HFFc6 (cell line): Measurements from ENCODE around the gene ZNF91. TPM values are rescaled to one million over a fixed set of nuclear protein-coding genes. Genes with fewer than 3 reads are reported as not detected.

ENCODE experiments used
- DNase-seq: peaks from one replicate; pipeline ENCODE4 v3.0.0-alpha.2; 2018
- H3K27ac Mint-ChIP-seq: 2 replicates; pipeline ENCODE4 v1.8.0; 2020; ENCODE audit warnings: mild to moderate bottlenecking, mixed read lengths
- H3K27me3 Mint-ChIP-seq: 2 replicates; pipeline ENCODE4 v1.8.0; 2021; ENCODE audit warnings: mild to moderate bottlenecking, moderate library complexity, mixed read lengths; ENCODE audit not compliant: insufficient read depth
- H3K36me3 Mint-ChIP-seq: 2 replicates; pipeline ENCODE4 v1.8.0; 2021; ENCODE audit warnings: low read depth, mixed read lengths
- H3K4me1 Mint-ChIP-seq: 2 replicates; pipeline ENCODE4 v1.8.0; 2020; ENCODE audit warnings: low read depth, mixed read lengths
- H3K4me3 Mint-ChIP-seq: 2 replicates; pipeline ENCODE4 v1.8.0; 2020; ENCODE audit warnings: mild to moderate bottlenecking, moderate library complexity, mixed read lengths
- H3K9me3 Mint-ChIP-seq: 2 replicates; pipeline ENCODE4 v1.8.0; 2020; ENCODE audit warnings: mild to moderate bottlenecking, mixed read lengths
- CTCF ChIP-seq: fragments of 200-600 bp; sonication (generic); IDR thresholded peaks from 2 replicates; pipeline ENCODE4 v1.5.0; 2021; ENCODE audit warnings: antibody characterized with exemption, mild to moderate bottlenecking
- total RNA-seq, 6 experiments: library from RNA; stranded (reverse); fragmentation: NEBNext Ultra II Directional; extraction: Animal tissue kit (Norgen Biotek cat#: 25700); gene quantifications; 2 replicates in 1 of 6; 3 replicates in 5 of 6; pipeline ENCODE4 v1.2.3, GENCODE V29; 2021

ZNF91 gene
- total RNA-seq, 6 experiments from 2014 or later: 19.5 to 27.4 (median 22.1) TPM

- Mint-ChIP-seq H3K9me3 (peaks cover 8% of the 10 kb centered on the region), H3K4me1 (no peaks in the 10 kb centered on the region), H3K36me3 (no peaks in the 10 kb centered on the region), H3K27me3 (peaks cover 2% of the 10 kb centered on the region), H3K4me3 (no peak overlapping the region), H3K27ac (no peak overlapping the region)
- TF ChIP-seq CTCF: no peak
- no peak for DNase-seq
Observed at GRCh38 chr19:23318143-23318542, 77.1 kb downstream of the ZNF91 start.

- no peaks in the 10 kb centered on the region for H3K36me3 Mint-ChIP-seq
- peaks cover 2% of the 10 kb centered on the region for H3K27me3 Mint-ChIP-seq
- no peak for TF ChIP-seq CTCF
- H3K27ac Mint-ChIP-seq: no peak overlapping the region
- H3K9me3 Mint-ChIP-seq: peaks cover 14% of the 10 kb centered on the region
- H3K4me3 Mint-ChIP-seq: no peak overlapping the region
- DNase-seq: no peak
- peaks cover 6% of the 10 kb centered on the region for H3K4me1 Mint-ChIP-seq
Observed at GRCh38 chr19:23315286-23315685, 80.0 kb downstream of the ZNF91 start.

- Mint-ChIP-seq H3K27ac (no peak overlapping the region), H3K36me3 (no peaks in the 10 kb centered on the region), H3K4me3 (no peak overlapping the region), H3K9me3 (peaks cover 14% of the 10 kb centered on the region), H3K4me1 (peaks cover 6% of the 10 kb centered on the region), H3K27me3 (peaks cover 2% of the 10 kb centered on the region)
- DNase-seq: no peak
- TF ChIP-seq CTCF: no peak
Observed at GRCh38 chr19:23314505-23315251, 80.6 kb downstream of the ZNF91 start.

GRCh38 chr19:23313196-23313595 is 82.1 kb downstream of the ZNF91 start:
- Mint-ChIP-seq H3K4me1 (peaks cover 6% of the 10 kb centered on the region), H3K9me3 (peaks cover 14% of the 10 kb centered on the region), H3K36me3 (no peaks in the 10 kb centered on the region), H3K4me3 (no peak overlapping the region), H3K27me3 (peaks cover 2% of the 10 kb centered on the region), H3K27ac (no peak overlapping the region)
- no peak for DNase-seq
- TF ChIP-seq CTCF: no peak

- H3K27me3 Mint-ChIP-seq: peaks cover 2% of the 10 kb centered on the region; the same call in 1 of the 2 replicates
- no peak overlapping the region for H3K27ac Mint-ChIP-seq
- H3K9me3 Mint-ChIP-seq: peaks cover 10% of the 10 kb centered on the region
- peak; percentile 5 for DNase-seq
- H3K4me1 Mint-ChIP-seq: peaks cover 6% of the 10 kb centered on the region
- H3K36me3 Mint-ChIP-seq: no peaks in the 10 kb centered on the region
- no peak for TF ChIP-seq CTCF
- H3K4me3 Mint-ChIP-seq: no peak overlapping the region
Observed at GRCh38 chr19:23312515-23312914, 82.8 kb downstream of the ZNF91 start.
